IMR-90 (cell line): ENCODE data around the gene CEP68. TPM values are rescaled to one million over a fixed set of nuclear protein-coding genes. Genes with fewer than 3 reads are reported as not detected.
A peak's percentile ranks its signal among the peaks of the same experiment; 100 is the strongest.

Experiments
- ATAC-seq: fragments of 200-7000 bp; cut with Tn5 transposase; 2 replicates; pipeline ENCODE4 v1.9.1; 2020; ENCODE audit warnings: low read depth, mild to moderate bottlenecking, moderate library complexity
- BruUV-seq: library from RNA; stranded (reverse); fragments of 400-500 nt; replicated peaks from 2 replicates; lab custom pipeline; 2021; lab: Mats Ljungman, UMichigan
- CTCF ChIA-PET: fragments of 300-600 bp; formaldehyde crosslinking; extraction: SDS; loops from one replicate; lab custom pipeline; 2021; ENCODE audit warnings: antibody characterized with exemption; lab: Yijun Ruan, JAX
- POLR2A ChIA-PET: fragments of 300-600 bp; sonication (Branson Sonifier 250); formaldehyde crosslinking; loops from one replicate; lab custom pipeline; 2022; ENCODE audit warnings: antibody characterized with exemption; ENCODE audit not compliant: unreplicated experiment; lab: Charles Lee
- DNase-seq: peaks from one replicate; pipeline ENCODE4 v3.0.0; 2013
- H2AFZ ChIP-seq: replicated peaks from 2 replicates; pipeline ENCODE3; 2013; ENCODE audit warnings: low read length, mild to moderate bottlenecking; ENCODE audit not compliant: poor library complexity
- H2AK5ac ChIP-seq: 2 replicates; pipeline ENCODE4 v1.6.1; 2013; ENCODE audit warnings: low read depth, low read length, inconsistent platforms
- H2AK9ac ChIP-seq: replicated peaks from 2 replicates; pipeline ENCODE3; 2013; ENCODE audit warnings: mild to moderate bottlenecking, low read depth, low read length, moderate library complexity; ENCODE audit not compliant: poor library complexity
- H2BK120ac ChIP-seq: 2 replicates; pipeline ENCODE4 v1.6.1; 2013; ENCODE audit warnings: low read depth, low read length, inconsistent platforms
- H2BK15ac ChIP-seq: 3 replicates; pipeline ENCODE4 v1.6.1; 2013; ENCODE audit warnings: low read depth, low read length, inconsistent platforms
- H2BK20ac ChIP-seq: 2 replicates; pipeline ENCODE4 v1.6.1; 2013; ENCODE audit warnings: low read depth, mild to moderate bottlenecking, inconsistent platforms, low read length, moderate library complexity
- H2BK5ac ChIP-seq: 2 replicates; pipeline ENCODE4 v1.6.1; 2013; ENCODE audit warnings: mild to moderate bottlenecking, low read depth, low read length, inconsistent platforms; ENCODE audit not compliant: poor library complexity, severe bottlenecking
- H3K14ac ChIP-seq: replicated peaks from 2 replicates; pipeline ENCODE4 v1.6.1; 2013; ENCODE audit warnings: low read depth, low read length, inconsistent platforms
- H3K18ac ChIP-seq: 2 replicates; pipeline ENCODE4 v1.6.1; 2013; ENCODE audit warnings: low read depth, low read length, control low read depth
- H3K23ac ChIP-seq: 2 replicates; pipeline ENCODE4 v1.6.1; 2013; ENCODE audit warnings: low read depth, low read length, inconsistent platforms
- H3K27ac ChIP-seq: 2 replicates; pipeline ENCODE4 v1.5.1; 2013; ENCODE audit warnings: mild to moderate bottlenecking, control low read depth, low read length; ENCODE audit not compliant: insufficient read depth
- H3K27me3 ChIP-seq: 2 replicates; pipeline ENCODE4 v1.6.1; 2013; ENCODE audit warnings: low read length; ENCODE audit not compliant: control insufficient read depth, insufficient read depth
- H3K36me3 ChIP-seq: 2 replicates; pipeline ENCODE4 v1.6.1; 2013; ENCODE audit warnings: low read length, mixed read lengths; ENCODE audit not compliant: control insufficient read depth, insufficient read depth
- H3K4ac ChIP-seq: 2 replicates; pipeline ENCODE4 v1.6.1; 2013; ENCODE audit warnings: low read depth, low read length, inconsistent platforms
- H3K4me1 ChIP-seq: 2 replicates; pipeline ENCODE4 v1.6.1; 2013; ENCODE audit warnings: low read length, mixed read lengths; ENCODE audit not compliant: control insufficient read depth, insufficient read depth
- H3K4me2 ChIP-seq: 2 replicates; pipeline ENCODE4 v1.6.1; 2013; ENCODE audit warnings: low read depth, mild to moderate bottlenecking, control low read depth, low read length, moderate library complexity
- H3K4me3 ChIP-seq: 2 replicates; pipeline ENCODE4 v1.5.1; 2013; ENCODE audit warnings: low read depth, mild to moderate bottlenecking, control low read depth, low read length, moderate library complexity; ENCODE audit not compliant: insufficient read depth
- H3K56ac ChIP-seq: 2 replicates; pipeline ENCODE4 v1.6.1; 2013; ENCODE audit warnings: low read length, inconsistent platforms; ENCODE audit not compliant: insufficient read depth; ENCODE audit errors: extremely low read depth
- H3K79me1 ChIP-seq, 2 experiments: 2 replicates each; pipeline ENCODE4 v1.6.1; 2013; ENCODE audit warnings: low read length in 2 of 2, inconsistent platforms in 1 of 2, low read depth in 1 of 2
- H3K9ac ChIP-seq: 2 replicates; pipeline ENCODE4 v1.6.1; 2013; ENCODE audit warnings: low read depth, low read length, control low read depth
- H3K9me1 ChIP-seq: 2 replicates; pipeline ENCODE4 v1.6.1; 2013; ENCODE audit warnings: low read length, inconsistent platforms; ENCODE audit not compliant: insufficient read depth
- H3K9me3 ChIP-seq: 2 replicates; pipeline ENCODE4 v1.6.1; 2013; ENCODE audit warnings: low read length; ENCODE audit not compliant: control insufficient read depth, insufficient read depth
- H4K20me1 ChIP-seq: 2 replicates; pipeline ENCODE4 v1.6.1; 2013; ENCODE audit warnings: low read length, inconsistent platforms; ENCODE audit not compliant: insufficient read depth
- H4K5ac ChIP-seq: 2 replicates; pipeline ENCODE4 v1.6.1; 2013; ENCODE audit warnings: mild to moderate bottlenecking, low read depth, low read length, control low read depth
- H4K8ac ChIP-seq, 2 experiments: 2 replicates each; pipeline ENCODE4 v1.6.1; 2013; ENCODE audit warnings: low read depth in 2 of 2, low read length in 2 of 2, control low read depth in 1 of 2, inconsistent platforms in 1 of 2
- H4K91ac ChIP-seq: 2 replicates; pipeline ENCODE4 v1.6.1; 2013; ENCODE audit warnings: low read depth, low read length, inconsistent platforms; ENCODE audit not compliant: insufficient read depth
- BHLHE40 ChIP-seq: fragments of 150-350 bp; IDR thresholded peaks from 2 replicates; pipeline ENCODE4 v1.6.1; 2016; ENCODE audit warnings: mild to moderate bottlenecking, low read depth, low read length
- CEBPB ChIP-seq: IDR thresholded peaks from 2 replicates; pipeline ENCODE4 v1.6.1; 2012; ENCODE audit warnings: low read depth, low read length, improper control_type of control experiment
- CHD1 ChIP-seq: IDR thresholded peaks from 2 replicates; pipeline ENCODE4 v1.6.1; 2012; ENCODE audit warnings: low read depth, low read length, improper control_type of control experiment
- FOS ChIP-seq: fragments of 150-350 bp; IDR thresholded peaks from 2 replicates; pipeline ENCODE4 v1.6.1; 2016; ENCODE audit warnings: low read depth, low read length
- MAZ ChIP-seq: IDR thresholded peaks from 2 replicates; pipeline ENCODE4 v1.6.1; 2012; ENCODE audit warnings: low read depth, mild to moderate bottlenecking, low read length, improper control_type of control experiment, moderate library complexity, borderline replicate concordance
- MXI1 ChIP-seq: IDR thresholded peaks from 2 replicates; pipeline ENCODE4 v1.6.1; 2012; ENCODE audit warnings: low read depth, mild to moderate bottlenecking, low read length, moderate library complexity, borderline replicate concordance
- POLR2A ChIP-seq: IDR thresholded peaks from 2 replicates; pipeline ENCODE4 v1.6.1; 2012; ENCODE audit warnings: mild to moderate bottlenecking, low read depth, low read length
- RCOR1 ChIP-seq: IDR thresholded peaks from 2 replicates; pipeline ENCODE4 v1.6.1; 2012; ENCODE audit warnings: mild to moderate bottlenecking, low read length, improper control_type of control experiment; ENCODE audit not compliant: insufficient replicate concordance
- RFX5 ChIP-seq: IDR thresholded peaks from 2 replicates; pipeline ENCODE4 v1.8.0; 2012; ENCODE audit warnings: low read depth, mild to moderate bottlenecking, low read length, moderate library complexity
- SMC3 ChIP-seq: fragments of 150-350 bp; IDR thresholded peaks from 2 replicates; pipeline ENCODE4 v1.6.1; 2016; ENCODE audit warnings: low read depth, mild to moderate bottlenecking, antibody characterized with exemption, low read length, moderate library complexity
- WGBS, 2 experiments: methylation state at CpG; one replicate each; pipeline versions ENCODE4 v1.1.5 to v1.1.7; 2013; ENCODE audit warnings: missing lambda C conversion rate in 2 of 2; ENCODE audit not compliant: insufficient read length in 1 of 2; ENCODE audit errors: extremely low coverage in 2 of 2; 5-methylcytosine and 5-hydroxymethylcytosine counted together
- dilution Hi-C: fragments of 300-500 bp; cut with HindIII; formaldehyde crosslinking; loops from one replicate; pipeline ENCODE4 v1.14.3; 2018; ENCODE audit warnings: low sequenced_read_pairs; ENCODE audit not compliant: unreplicated experiment
- in situ Hi-C: fragments of 300-500 bp; cut with MboI; formaldehyde crosslinking; loops from 3 replicates; pipeline ENCODE4 v1.14.3; 2019; ENCODE audit warnings: low sequenced_read_pairs, inconsistent platforms, mixed read lengths
- intact Hi-C: fragments of 100-400 bp; cut with micrococcal nuclease; formaldehyde crosslinking; loops from 2 replicates; pipeline ENCODE4 v1.10.0; 2022
- polyA plus RNA-seq, 3 experiments: library from polyadenylated mRNA; depleted of rRNA; stranded (reverse); fragments of >200 nt; gene quantifications; 2 replicates each; pipeline ENCODE4 v1.2.3, GENCODE V29; 2012; ENCODE audit warnings: low replicate concordance in 1 of 3
- total RNA-seq: library from RNA; depleted of rRNA; stranded (reverse); fragments of >200 nt; gene quantifications from 2 replicates; pipeline ENCODE4 v1.2.3, GENCODE V29; 2012
- TF ChIP-seq, protein P1 (sequence below): fragments of 150-350 bp; IDR thresholded peaks from 2 replicates; pipeline ENCODE4 v1.6.1; 2017; ENCODE audit warnings: mild to moderate bottlenecking, antibody characterized with exemption, low read length, low read depth
- TF ChIP-seq, protein P2 (sequence below): fragments of 150-350 bp; IDR thresholded peaks from 2 replicates; pipeline ENCODE4 v1.6.1; 2016; ENCODE audit warnings: low read depth, mild to moderate bottlenecking, low read length, moderate library complexity, borderline replicate concordance
- TF ChIP-seq, protein P3 (sequence below): conservative IDR thresholded peaks from 2 replicates; pipeline ENCODE4 v1.5.1; 2012; ENCODE audit warnings: mild to moderate bottlenecking, low read depth, low read length, improper control_type of control experiment

The CEP68 gene
- total and polyA plus RNA-seq, 2 of the 4 experiments (the other 2 are of a cell fraction): 5.5 to 5.6 TPM

DNA sequence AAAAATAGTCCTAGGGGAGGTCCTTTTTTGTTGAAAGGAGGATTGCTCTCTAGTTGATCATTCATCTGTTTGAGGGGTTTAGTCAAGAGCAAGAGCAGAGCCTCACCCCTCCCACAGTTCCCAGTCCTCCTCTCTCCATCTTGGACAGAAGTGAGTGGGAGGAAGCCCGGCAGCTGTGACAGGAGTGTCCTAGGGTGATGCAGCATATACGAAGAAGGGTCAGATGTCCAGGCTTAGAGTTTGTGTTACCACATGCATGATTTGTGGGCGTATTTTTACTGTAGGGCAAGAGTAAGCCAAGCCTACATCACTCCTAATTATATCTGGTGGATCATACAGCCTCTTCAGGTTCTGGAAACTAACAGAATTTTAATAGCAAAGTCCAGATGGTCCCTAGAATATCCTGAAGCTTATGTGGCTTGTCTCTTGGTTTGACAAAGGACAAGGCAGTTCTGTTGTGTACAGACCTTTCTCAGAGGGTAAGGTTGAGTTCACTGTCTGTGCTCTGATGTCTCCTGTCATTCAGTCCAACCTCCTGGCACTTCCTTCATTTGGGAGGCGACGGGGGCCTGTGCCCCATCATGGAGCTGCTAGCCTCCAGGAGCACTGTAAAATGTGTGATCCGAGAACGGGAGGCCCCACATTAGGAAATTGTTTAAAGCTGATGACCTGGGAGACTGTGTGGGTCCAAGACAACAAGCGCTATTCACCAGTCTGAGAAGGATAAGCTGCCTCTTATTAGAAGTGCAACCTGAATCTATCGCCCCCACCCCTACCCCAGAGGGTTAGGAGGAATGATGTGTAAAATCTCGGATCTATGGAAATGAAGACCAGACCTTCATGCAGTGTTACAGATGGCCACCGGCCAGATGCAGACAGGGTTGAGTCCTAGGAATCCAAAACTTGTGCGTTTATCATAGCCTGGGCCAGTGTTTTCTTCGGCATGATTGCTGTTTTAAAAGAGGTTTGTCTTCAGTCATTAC lies 6.9 kb downstream of the CEP68 start:
- Histone ChIP-seq H3K56ac (no peak overlapping the region), H3K9ac (no peak overlapping the region), H2AFZ (no peak overlapping the region), H4K20me1 (peaks cover 31% of the 10 kb centered on the region), H3K4me1 (peaks cover 18% of the 10 kb centered on the region), H2BK5ac (no peak overlapping the region), H3K36me3 (peaks cover 3% of the 10 kb centered on the region), H3K14ac (peak overlapping the region; percentile 7; the same call in 1 of the 2 replicates), H3K27ac (no peak overlapping the region), H2AK5ac (peak overlapping the region; percentile 10), H2AK9ac (no peak overlapping the region), H3K18ac (no peak overlapping the region), H3K4ac (peak overlapping the region; percentile 26; the same call in 1 of the 2 replicates), H3K4me2 (peak overlapping the region; percentile 3), H4K5ac (no peak overlapping the region), H2BK20ac (no peak overlapping the region), H4K91ac (no peak overlapping the region), H3K9me1 (peaks cover 27% of the 10 kb centered on the region), H3K9me3 (no peaks in the 10 kb centered on the region), H2BK120ac (no peak overlapping the region), H4K8ac (no peak overlapping the region), H2BK15ac (no peak overlapping the region), H3K4me3 (no peak overlapping the region), H3K23ac (peak overlapping the region; percentile 22; the same call in 1 of the 2 replicates), H3K79me1 (peaks cover 20 to 82% of the 10 kb centered on the region in 2 experiments), H3K27me3 (no peaks in the 10 kb centered on the region)
- dilution Hi-C loops (no loop called here), intact Hi-C loops (loop anchor here (10.0 kb wide), 1 partner anchor 372 kb away; the partner anchor contains the start of gene SPRED2), in situ Hi-C loops (loop anchor here (25.0 kb wide), 1 partner anchor 499 kb away; no protein-coding TSS in a partner anchor)
- CTCF ChIA-PET: interaction anchor here (0.6 kb wide), 1 partner anchor 1184 kb away, joined by 4 read pairs; no protein-coding TSS in a partner anchor
- POLR2A ChIA-PET: no interaction called here
- BruUV-seq: no TSS peak
- 41% methylated on average over 3 of the region's 13 CpGs; no CpG with 5 or more reads in 1 of the 2 experiments for WGBS, 2 experiments
- peak; percentile 18; the same call in 1 of the 2 replicates for ATAC-seq
- DNase-seq: peak; percentile 45
- TF ChIP-seq BHLHE40 (no peak), RFX5 (no peak), SMC3 (no peak), POLR2A (no peak), FOS (no peak), MXI1 (no peak), CHD1 (no peak), RCOR1 (no peak), CEBPB (no peak), MAZ (no peak)
- TF ChIP-seq, protein P1, sequence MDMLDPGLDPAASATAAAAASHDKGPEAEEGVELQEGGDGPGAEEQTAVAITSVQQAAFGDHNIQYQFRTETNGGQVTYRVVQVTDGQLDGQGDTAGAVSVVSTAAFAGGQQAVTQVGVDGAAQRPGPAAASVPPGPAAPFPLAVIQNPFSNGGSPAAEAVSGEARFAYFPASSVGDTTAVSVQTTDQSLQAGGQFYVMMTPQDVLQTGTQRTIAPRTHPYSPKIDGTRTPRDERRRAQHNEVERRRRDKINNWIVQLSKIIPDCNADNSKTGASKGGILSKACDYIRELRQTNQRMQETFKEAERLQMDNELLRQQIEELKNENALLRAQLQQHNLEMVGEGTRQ: no peak
- TF ChIP-seq, protein P2, sequence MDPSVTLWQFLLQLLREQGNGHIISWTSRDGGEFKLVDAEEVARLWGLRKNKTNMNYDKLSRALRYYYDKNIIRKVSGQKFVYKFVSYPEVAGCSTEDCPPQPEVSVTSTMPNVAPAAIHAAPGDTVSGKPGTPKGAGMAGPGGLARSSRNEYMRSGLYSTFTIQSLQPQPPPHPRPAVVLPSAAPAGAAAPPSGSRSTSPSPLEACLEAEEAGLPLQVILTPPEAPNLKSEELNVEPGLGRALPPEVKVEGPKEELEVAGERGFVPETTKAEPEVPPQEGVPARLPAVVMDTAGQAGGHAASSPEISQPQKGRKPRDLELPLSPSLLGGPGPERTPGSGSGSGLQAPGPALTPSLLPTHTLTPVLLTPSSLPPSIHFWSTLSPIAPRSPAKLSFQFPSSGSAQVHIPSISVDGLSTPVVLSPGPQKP: no peak
- TF ChIP-seq, protein P3, sequence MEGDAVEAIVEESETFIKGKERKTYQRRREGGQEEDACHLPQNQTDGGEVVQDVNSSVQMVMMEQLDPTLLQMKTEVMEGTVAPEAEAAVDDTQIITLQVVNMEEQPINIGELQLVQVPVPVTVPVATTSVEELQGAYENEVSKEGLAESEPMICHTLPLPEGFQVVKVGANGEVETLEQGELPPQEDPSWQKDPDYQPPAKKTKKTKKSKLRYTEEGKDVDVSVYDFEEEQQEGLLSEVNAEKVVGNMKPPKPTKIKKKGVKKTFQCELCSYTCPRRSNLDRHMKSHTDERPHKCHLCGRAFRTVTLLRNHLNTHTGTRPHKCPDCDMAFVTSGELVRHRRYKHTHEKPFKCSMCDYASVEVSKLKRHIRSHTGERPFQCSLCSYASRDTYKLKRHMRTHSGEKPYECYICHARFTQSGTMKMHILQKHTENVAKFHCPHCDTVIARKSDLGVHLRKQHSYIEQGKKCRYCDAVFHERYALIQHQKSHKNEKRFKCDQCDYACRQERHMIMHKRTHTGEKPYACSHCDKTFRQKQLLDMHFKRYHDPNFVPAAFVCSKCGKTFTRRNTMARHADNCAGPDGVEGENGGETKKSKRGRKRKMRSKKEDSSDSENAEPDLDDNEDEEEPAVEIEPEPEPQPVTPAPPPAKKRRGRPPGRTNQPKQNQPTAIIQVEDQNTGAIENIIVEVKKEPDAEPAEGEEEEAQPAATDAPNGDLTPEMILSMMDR: no peak
